Stimulated activated CD8-positive, alpha-beta memory T cell treated with anti-CD3 and anti-CD28 coated beads, Interleukin-4, amount 100 ng/mL, for 1 hour (primary cell): Measurements from ENCODE around the gene CDH11.

Experiments
- DNase-seq, 2 donors: peaks; one replicate each; pipeline ENCODE4 v3.0.0-alpha.2; 2020; ENCODE audit warnings: low read depth in 2 of 2, low spot score in 1 of 2

Gene CDH11

GRCh38 chr16:65038100-65038499, 83.8 kb downstream of the CDH11 start:
- DNase-seq = no peak

DNA sequence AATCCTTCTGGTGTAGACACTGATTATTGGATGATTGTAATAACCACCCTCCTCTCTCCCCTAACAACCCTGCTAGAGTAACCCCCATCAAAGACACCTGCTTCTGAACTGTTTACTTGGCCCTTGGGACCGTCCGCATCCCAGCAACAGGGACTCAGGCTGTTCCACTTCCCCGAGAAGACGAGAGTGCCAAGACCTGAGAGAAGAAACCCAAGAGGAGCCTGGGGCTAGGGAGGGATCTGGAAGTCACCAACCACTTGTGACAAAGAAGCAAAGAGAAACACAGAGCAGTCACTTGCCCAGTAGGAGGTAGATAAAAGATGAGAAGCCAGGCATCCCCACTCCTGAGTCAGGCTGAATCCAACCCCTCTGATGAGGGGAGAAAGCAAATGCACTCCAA, 84.3 kb downstream of the CDH11 start:
- no peak for DNase-seq

DNA sequence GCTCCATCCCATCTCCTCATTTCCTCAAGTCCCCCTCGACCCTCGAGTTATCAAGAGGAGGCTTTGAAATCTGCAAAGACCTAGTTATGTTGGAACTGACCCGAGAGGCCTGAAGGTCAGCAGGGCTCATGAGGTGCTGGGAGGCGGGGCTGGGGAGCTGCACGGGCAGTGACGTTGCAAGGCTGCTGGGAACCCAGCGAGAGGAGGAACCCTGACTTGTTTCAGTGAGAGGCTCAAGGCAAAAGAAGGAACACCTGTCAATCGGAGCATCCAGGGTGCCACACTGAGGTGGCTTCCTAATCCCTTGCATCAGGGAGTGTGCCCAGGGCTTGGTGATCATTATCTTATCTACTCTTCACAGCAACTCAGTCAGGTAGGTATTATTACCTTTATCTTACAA, 86.9 kb downstream of the CDH11 start:
- DNase-seq = no peak

DNA sequence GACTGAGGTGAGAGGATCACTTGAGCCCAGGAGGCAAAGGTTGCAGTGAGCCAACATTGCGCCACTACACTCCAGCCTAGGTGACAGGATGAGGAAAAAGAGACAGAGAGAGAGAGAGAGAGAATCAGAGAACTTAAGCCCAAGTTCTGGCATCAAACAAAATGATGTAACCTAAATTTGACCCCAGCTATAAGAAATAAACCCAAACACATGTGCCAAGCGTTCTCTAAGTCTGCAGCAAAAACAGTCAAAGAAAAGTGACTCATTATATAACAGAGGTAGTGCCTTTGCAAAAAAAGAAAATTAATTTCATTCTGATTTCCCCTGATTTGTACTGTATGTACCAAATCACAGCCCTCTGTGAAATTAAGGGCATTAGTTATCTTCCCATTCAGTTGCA, 89.5 kb downstream of the CDH11 start:
- DNase-seq = no peak

DNA sequence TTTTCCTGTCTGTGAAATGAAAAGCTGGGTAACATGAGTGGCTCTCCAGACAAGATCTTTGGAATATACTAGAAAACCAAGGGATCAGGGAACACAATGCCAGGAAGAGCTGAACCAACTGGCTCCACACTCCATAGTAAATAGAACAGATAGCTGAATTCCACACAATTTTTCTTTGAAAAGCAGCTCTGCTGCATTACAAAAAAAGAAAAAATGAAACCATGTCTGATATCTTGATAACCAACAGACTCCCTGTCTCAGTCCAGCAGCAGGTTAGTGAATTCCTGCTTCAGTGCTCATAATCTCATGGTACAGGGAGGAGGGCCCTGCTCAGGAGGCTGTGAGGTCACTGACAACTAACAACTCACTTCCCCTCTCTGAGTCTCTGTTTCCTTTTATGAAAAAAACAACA, 97.1 kb downstream of the CDH11 start:
- no peak for DNase-seq

- DNase-seq = no peak
These were observed 98.1 kb downstream of the CDH11 start for GRCh38 chr16:65023802-65024201.

GRCh38 chr16:65021852-65022595, 99.8 kb downstream of the CDH11 start:
- no peak for DNase-seq

- DNase-seq = no peak
These were observed 105.1 kb downstream of the CDH11 start for GRCh38 chr16:65016754-65017153.

GRCh38 chr16:65015599-65015998, 106.3 kb downstream of the CDH11 start:
- no peak for DNase-seq

DNA sequence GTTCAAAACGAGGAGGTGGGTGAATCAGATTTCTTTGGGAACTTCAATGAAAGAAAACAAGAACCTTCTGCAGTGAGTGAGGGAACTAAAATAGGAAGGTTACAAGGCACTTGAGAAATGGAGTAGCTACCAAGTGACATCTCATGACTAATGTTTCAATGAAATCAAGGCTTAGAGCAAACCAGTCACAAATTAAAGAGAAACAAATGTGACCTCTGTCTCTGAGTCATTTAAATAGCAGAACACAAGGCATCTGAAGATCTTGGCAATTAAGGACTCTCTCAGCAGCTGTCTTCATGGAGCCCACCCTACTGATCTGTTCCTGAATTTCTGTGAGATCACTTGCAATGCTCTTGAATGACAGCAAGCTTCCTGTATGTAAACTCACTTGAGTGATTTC, 109.5 kb downstream of the CDH11 start:
- DNase-seq = no peak

GRCh38 chr16:65010125-65010524, 111.7 kb downstream of the CDH11 start:
- no peak for DNase-seq

DNA sequence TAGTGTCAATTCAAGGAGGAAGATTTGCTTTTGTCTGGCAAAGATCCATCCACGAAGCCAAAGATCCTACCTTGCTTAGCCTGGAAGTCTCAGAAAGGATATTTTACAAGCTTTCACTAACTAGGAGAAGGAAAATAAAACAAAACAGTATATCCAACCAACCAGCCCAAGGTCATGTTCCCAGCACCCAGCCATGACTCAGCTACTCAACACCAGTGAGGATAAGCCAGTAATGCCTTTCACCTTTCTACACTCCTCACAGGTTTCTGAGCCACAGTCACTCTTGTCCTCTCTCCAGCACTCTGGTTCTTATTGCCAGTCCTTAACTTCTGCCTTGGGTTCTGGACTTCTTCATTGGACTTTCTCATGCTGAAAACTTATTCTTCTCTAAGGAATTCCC, 116.2 kb downstream of the CDH11 start:
- DNase-seq = no peak

- DNase-seq = no peak
These were observed 117.3 kb downstream of the CDH11 start for GRCh38 chr16:65004570-65004969.

GRCh38 chr16:65003621-65004020, 118.2 kb downstream of the CDH11 start:
- no peak for DNase-seq

- DNase-seq = no peak
These were observed 119.6 kb downstream of the CDH11 start for GRCh38 chr16:65002265-65002664.

DNA sequence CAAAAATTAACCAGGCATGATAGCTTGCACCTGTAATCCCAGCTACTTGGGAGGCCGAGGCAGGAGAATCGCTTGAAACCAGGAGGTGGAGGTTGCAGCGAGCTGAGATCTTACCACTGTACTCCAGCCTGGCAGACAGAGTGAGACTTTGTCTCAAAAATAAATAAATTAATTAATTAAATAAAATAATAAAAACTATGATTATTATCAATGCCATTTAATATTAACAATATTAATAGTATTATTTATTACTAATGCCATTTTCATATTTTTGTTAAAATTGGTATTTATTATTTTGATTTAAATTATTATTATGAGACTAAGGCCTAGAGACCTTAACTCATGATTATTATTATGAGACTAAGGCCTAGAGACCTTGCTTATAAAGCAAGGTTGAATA, 121.2 kb downstream of the CDH11 start:
- no peak for DNase-seq

DNA sequence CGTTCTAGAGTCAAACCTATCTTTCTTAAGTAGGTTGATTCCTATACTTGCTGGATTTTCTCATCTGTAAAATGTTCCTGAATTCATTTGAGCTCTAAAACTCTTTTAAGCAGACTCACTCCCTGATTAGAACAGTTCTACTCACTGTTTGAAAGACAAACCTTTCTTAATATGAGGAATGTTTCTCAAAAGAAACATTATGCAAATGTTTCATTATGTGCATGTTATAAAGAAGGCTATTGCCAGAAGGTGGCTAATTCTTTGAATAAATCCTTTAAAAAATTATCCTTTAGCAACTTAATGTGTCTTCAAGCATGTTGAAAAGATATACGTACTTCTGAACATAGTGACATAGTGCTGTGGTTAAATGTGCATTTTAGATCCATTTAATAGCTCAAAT, 124.1 kb downstream of the CDH11 start:
- no peak for DNase-seq

DNA sequence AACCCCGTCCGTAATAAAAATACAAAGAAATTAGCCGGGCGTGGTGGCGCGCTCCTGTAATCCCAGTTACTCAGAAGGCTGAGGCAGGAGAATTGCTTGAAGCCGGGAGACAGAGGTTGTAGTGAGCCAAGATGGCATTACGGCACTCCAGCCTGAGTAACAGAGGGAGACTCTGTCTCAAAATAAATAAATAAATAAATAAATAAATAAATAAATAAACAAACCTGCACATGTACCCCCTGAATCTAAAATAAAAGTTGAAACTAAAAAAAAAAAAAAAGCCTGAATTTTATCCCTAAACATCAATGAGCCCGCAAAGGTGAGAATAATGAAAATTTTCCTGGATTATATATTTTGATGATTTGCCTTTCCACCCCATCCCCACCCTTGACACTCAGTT, 124.7 kb downstream of the CDH11 start:
- DNase-seq = no peak

GRCh38 chr16:64996641-64997040, 125.2 kb downstream of the CDH11 start:
- DNase-seq = no peak

DNA sequence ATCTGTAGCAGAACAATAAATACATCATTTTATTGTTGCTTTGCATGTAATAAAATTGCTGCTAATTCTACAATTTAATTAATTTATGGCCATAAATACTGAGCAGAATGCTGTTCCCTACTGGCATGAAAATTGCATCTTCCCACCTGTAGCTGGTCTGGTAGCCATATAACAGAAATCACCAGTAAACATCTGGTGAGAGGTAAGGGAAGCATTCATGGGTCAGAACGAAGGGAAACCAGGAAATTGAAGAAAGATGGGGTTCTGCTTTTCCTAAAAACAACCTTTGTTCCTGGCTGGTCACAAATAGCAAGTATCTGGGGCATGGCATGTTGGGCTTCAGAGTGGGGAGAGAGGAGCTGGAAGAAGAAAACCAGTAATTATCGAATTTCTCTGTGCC, 128.4 kb downstream of the CDH11 start:
- DNase-seq = no peak

DNA sequence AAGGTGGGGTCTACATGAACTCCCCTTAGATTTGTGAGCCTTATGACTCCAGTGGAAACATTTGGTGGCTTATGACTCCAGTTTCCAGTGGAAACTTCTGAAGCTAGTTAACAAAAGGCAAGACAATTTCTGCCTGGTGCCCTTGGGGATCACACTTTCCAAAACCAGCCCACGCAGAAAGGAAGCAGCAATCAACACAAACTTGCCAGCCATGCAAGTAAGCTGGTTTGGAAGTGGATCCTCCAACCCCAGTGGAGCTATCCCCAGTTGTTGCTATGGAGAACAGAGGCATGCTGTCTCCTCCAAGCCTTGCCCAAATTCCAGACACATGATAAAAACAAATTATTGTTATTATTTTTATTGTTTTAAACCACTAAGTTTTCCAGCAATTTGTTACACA, 130.9 kb downstream of the CDH11 start:
- no peak for DNase-seq

DNA sequence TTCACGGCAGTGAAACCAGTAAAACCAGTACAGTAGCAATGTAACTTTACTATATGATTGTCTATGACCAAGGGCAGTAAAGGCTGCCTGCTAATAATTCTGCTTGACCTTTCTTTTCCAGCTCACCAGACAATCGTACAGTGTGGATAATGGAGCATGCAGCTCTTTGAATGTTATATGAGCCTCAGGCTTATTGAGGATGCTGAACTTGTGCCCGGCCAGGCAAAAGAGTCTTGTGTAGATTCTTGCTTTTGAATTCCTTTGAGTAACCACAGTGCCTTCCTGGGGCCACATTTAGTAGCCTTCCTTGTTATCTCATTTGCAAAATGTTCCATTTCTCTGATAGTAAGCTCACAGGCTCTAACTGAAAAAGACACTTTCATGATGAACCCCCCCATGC, 131.8 kb downstream of the CDH11 start:
- DNase-seq = no peak

- no peak for DNase-seq
These were observed 132.8 kb downstream of the CDH11 start for GRCh38 chr16:64989050-64989449.

- DNase-seq = no peak
These were observed 137.9 kb downstream of the CDH11 start for GRCh38 chr16:64983963-64984362.
